ENCODE measurements around the gene NKAIN4.

NKAIN4 gene

GRCh38 chr20:63227260-63227659 lies 27.0 kb downstream of the NKAIN4 start:
- DNase-seq (ENCODE audit: low read depth in 2 of 2), result no peak
- no peak for TF ChIP-seq CTCF (IDR thresholded peaks at IDR 0.05; ENCODE audit: low read depth, low read length)
- H3K4me3 ChIP-seq (replicated peaks in 1 of 2; ENCODE audit: low read depth in 2 of 2, low read length in 2 of 2), result no peak overlapping the region

DNA sequence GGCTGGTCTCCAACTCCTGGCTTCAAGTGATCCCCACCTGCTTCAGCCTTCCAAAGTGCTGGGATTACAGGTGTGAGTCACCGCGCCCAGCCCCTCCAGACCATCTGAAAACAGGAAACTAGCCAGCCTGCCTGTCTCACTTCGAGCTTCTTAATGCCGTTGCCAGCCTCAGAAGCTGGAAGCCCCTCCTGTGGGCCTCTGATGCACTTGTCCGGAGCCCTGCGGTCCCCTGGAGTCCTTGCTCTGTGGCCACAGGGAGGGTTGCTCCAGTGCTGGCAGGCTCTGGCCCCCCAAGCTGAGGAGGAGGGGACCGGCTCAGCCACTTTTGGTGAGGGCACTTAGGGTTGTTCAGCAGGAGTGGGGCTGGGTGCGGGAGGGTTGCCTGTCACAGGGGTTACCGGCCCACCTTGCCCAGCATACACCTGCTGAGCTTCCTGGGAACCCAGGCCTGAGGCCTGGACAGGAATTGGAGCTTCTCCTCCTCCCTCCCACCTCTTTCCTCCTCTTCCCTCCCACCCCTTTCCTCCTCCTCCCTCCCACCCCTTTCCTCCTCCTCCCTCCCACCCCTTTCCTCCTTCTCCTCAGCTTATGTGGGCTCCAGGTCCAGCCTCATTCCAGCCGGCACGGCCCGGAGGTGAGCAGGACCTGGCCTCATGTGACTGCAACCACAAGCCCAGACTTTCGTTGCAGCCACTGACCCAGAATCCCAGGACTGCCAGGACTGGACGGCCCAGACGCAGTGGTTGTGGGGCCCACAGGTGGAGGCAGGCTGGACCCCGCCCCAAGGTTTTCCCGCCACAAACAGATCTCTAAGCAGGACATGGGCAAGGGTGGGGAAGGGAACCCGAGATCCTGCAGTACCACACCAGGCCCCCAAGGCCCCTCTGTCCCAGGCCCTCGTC lies 28.0 kb downstream of the NKAIN4 start:
- H3K4me3 ChIP-seq (replicated peaks in 1 of 2; ENCODE audit: low read depth in 2 of 2, low read length in 2 of 2), result no peak overlapping the region
- TF ChIP-seq CTCF (IDR thresholded peaks at IDR 0.05; ENCODE audit: low read depth, low read length), result no peak
- DNase-seq (ENCODE audit: low read depth in 2 of 2), result no peak

- no peak for TF ChIP-seq CTCF (IDR thresholded peaks at IDR 0.05; ENCODE audit: low read depth, low read length)
- DNase-seq (ENCODE audit: low read depth in 2 of 2), result no peak
Observed at GRCh38 chr20:63225082-63225454, 29.2 kb downstream of the NKAIN4 start.

DNA sequence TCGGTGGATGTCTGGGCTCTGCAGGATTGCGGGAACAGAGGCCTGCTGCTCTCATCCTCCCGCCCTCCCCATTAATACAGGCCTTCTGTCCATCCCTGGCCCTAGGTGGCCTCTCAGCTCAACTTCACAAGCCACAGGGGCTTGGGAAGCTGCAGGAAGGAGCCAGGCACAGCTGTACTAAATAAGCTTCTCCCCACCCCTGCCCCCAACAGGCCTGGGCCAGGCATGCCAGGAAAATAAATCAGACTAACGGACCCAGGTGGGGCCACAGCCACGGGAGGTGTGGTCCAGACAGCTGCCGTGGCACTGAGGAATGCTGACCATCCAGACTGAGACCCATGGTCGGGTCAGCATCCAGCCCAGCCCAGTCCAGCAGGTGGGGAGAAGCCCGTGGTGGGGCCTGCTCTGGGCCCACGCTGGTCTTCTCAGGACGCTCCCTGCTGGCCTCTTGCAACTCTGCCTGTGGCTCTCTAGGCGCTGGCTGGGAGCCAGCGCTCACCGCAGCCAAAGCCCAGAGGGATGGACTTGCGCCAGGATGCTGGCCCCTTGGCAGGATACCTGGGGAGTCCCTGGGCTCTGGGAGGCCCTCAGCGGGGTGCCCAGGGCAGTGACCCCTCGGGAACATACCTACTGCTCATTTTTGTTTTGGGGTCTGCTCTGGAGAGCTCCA lies 29.7 kb downstream of the NKAIN4 start:
- no peak overlapping the region for H3K4me3 ChIP-seq (replicated peaks in 1 of 2; ENCODE audit: low read depth in 2 of 2, low read length in 2 of 2)
- peak; percentile 38 for TF ChIP-seq CTCF (IDR thresholded peaks at IDR 0.05; ENCODE audit: low read depth, low read length)
- peak; percentile 58 to 71 for DNase-seq (ENCODE audit: low read depth in 2 of 2)

More at GRCh38 chr20:63225082-63225454, 29.2 kb downstream of the NKAIN4 start:
- H3K4me3 ChIP-seq (replicated peaks in 1 of 2; ENCODE audit: low read depth in 2 of 2, low read length in 2 of 2), result no peak overlapping the region

- DNase-seq (ENCODE audit: low read depth in 2 of 2), result no peak
- no peak for TF ChIP-seq CTCF (IDR thresholded peaks at IDR 0.05; ENCODE audit: low read depth, low read length)
- H3K4me3 ChIP-seq (replicated peaks in 1 of 2; ENCODE audit: low read depth in 2 of 2, low read length in 2 of 2), result no peak overlapping the region
Observed at GRCh38 chr20:63223826-63224207, 30.4 kb downstream of the NKAIN4 start.

GRCh38 chr20:63223121-63223825 lies 31.0 kb downstream of the NKAIN4 start:
- peak; percentile 74 for TF ChIP-seq CTCF (IDR thresholded peaks at IDR 0.05; ENCODE audit: low read depth, low read length)
- no peak overlapping the region for H3K4me3 ChIP-seq (replicated peaks in 1 of 2; ENCODE audit: low read depth in 2 of 2, low read length in 2 of 2)
- peak; percentile 45 to 48 for DNase-seq (ENCODE audit: low read depth in 2 of 2)

Data from cardiac fibroblast (primary cell).